Activated T-cell treated with anti-CD3 and anti-CD28 coated beads, Interleukin-2, amount 50 U/mL, for 72 hours (primary cell): ENCODE data around the gene CRYGN. TPM values are rescaled to one million over a fixed set of nuclear protein-coding genes. Genes with fewer than 3 reads are reported as not detected.

Experiments
- ATAC-seq, 2 donors: fragments of 150-1000 bp; cut with Tn5 transposase; replicated peaks in 1 of 2; 2 replicates each; pipeline ENCODE4 v1.10.0; 2021; ENCODE audit warnings: moderate library complexity in 2 of 2, mild to moderate bottlenecking in 1 of 2
- DNase-seq, 2 donors: peaks; one replicate each; pipeline ENCODE4 v3.0.0; 2021 to 2022; ENCODE audit warnings: mixed read lengths in 1 of 2
- H3K27ac Mint-ChIP-seq: one replicate; pipeline ENCODE4 v1.8.0; 2022; ENCODE audit warnings: mild to moderate bottlenecking, moderate library complexity, mixed read lengths
- H3K27me3 Mint-ChIP-seq: one replicate; pipeline ENCODE4 v1.8.0; 2022; ENCODE audit warnings: low read depth, mixed read lengths
- H3K36me3 Mint-ChIP-seq, 2 donors: one replicate each; pipeline ENCODE4 v1.8.0; 2022; ENCODE audit warnings: mixed read lengths in 2 of 2, mild to moderate bottlenecking in 1 of 2; ENCODE audit not compliant: insufficient read depth in 2 of 2
- H3K4me1 Mint-ChIP-seq: one replicate; pipeline ENCODE4 v1.8.0; 2022; ENCODE audit warnings: low read depth, mixed read lengths
- H3K4me3 Mint-ChIP-seq, 2 donors: one replicate each; pipeline ENCODE4 v1.8.0; 2022; ENCODE audit warnings: mild to moderate bottlenecking in 2 of 2, mixed read lengths in 2 of 2, moderate library complexity in 2 of 2
- H3K9me3 Mint-ChIP-seq, 2 donors: one replicate each; pipeline ENCODE4 v1.8.0; 2022; ENCODE audit warnings: mixed read lengths in 2 of 2
- total RNA-seq, 2 donors: library from RNA; stranded (reverse); gene quantifications; one replicate each; pipeline ENCODE4 v1.2.3, GENCODE V29; 2022

CRYGN gene
- total RNA-seq, 2 donors from 2014 or later, result 0.35 to 0.53 TPM

DNA sequence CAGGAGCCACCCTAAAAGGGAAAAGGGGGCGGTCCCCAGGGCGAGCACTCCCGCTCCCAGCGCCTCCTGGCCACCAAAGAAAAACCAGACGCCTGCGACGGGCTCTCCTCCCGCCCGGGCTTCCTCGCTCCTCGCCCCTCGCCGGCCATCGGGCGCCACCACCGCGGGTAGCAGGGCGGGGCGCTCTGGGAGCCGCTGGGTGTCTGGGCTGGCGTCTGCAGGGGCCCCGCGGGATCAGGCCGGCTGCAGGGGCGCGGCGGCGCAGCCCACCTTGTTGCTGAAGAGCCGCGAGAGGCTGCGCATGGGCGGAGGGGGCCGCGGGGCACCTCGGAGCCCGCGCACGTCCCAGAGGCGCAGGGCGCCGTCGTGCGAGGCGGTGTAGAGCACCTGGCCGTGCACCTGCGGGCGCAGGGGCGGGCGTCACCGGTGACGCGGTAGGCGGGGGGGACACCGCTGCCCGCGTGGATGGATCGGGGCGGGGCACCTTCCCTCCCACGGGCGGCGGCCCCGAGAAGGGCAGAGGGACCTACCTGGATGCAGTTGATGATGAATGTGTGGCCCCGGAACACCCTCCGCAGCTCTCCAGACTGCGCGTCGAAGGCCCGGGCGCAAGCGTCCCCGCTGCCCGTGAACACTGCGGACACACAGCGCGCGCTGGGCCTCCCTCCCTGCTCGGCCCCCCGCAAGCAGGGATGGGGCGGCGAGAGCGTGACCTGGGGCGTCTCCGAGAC is 58.4 kb downstream of the CRYGN start:
- ATAC-seq (peak; percentile 57), DNase-seq (peak; percentile 13 to 20)
- H3K9me3 Mint-ChIP-seq, result no peaks in the 10 kb centered on the region
- peaks cover 0 to 1% of the 10 kb centered on the region in 2 donors for H3K36me3 Mint-ChIP-seq
- H3K4me3 Mint-ChIP-seq, result peak overlapping the region; percentile 80 to 85
- peaks cover 25% of the 10 kb centered on the region for H3K27me3 Mint-ChIP-seq
- H3K4me1 Mint-ChIP-seq, result no peaks in the 10 kb centered on the region
- H3K27ac Mint-ChIP-seq, result no peak overlapping the region

DNA sequence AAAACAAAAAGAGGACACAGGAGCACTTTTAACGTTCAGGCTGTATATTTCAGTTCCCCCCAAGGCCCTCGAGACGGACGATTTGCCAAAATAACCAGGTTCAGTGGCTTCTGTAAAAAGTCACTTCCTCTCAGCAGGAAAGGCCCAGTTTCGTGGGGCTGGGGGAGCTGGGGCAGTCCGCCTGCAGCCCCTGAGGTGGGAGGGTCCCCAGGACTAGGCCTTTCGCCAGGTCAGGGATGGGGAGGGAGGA is 58.9 kb downstream of the CRYGN start:
- Mint-ChIP-seq H3K27ac (no peak overlapping the region), H3K36me3 (peaks cover 0 to 1% of the 10 kb centered on the region in 2 donors), H3K4me1 (no peaks in the 10 kb centered on the region), H3K9me3 (no peaks in the 10 kb centered on the region), H3K4me3 (peak overlapping the region; percentile 60 to 65), H3K27me3 (peaks cover 25% of the 10 kb centered on the region)
- no peak for ATAC-seq
- no peak for DNase-seq

DNA sequence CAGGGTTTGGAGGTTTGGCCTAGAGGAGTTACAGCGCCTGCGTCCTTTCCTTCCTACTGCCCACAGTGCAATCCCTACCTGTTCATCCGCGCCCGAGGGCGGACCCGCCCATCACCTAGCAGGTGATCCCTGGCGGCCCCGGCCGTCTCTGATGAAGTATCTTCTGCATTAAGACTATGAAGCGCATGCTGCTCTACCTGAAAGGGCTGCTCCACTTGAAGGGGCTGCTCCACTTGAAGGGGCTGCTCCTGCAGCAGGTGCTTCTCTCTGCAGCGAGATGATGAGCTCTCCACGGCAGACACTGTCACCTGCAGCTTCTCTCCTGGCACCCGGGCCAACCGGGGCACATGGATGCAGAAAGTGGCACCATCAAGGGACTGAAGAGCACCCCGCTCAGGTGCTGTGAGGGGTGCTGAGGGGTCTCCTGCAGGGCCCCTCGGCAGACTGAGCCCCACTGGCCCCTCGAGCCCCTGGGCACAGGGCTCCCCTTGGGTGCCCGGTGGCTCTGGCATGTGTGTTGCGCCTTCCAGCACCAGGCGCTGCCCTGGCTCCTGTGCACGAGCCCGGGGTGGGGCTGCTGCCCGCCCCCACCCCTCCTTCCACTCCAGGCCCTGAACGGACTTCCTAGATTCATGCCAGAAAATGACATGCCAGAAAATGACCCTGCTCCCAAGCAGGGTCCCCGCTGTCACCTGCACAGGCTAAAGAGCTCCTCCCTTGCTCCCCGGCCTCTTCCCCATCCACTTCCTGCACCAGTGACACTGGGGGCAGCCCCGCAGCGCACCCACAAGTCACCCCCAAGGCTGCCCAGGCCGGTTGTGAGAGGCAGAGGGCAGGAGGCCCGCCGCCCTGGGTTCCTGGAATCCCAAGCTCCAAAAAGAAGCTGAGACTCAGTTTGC is 59.5 kb downstream of the CRYGN start:
- ATAC-seq (no peak), DNase-seq (no peak)
- H3K27me3 Mint-ChIP-seq, result peaks cover 25% of the 10 kb centered on the region
- peak overlapping the region; percentile 60 to 65 for H3K4me3 Mint-ChIP-seq
- peaks cover 0 to 1% of the 10 kb centered on the region in 2 donors for H3K36me3 Mint-ChIP-seq
- no peaks in the 10 kb centered on the region for H3K4me1 Mint-ChIP-seq
- no peak overlapping the region for H3K27ac Mint-ChIP-seq
- no peaks in the 10 kb centered on the region for H3K9me3 Mint-ChIP-seq

DNA sequence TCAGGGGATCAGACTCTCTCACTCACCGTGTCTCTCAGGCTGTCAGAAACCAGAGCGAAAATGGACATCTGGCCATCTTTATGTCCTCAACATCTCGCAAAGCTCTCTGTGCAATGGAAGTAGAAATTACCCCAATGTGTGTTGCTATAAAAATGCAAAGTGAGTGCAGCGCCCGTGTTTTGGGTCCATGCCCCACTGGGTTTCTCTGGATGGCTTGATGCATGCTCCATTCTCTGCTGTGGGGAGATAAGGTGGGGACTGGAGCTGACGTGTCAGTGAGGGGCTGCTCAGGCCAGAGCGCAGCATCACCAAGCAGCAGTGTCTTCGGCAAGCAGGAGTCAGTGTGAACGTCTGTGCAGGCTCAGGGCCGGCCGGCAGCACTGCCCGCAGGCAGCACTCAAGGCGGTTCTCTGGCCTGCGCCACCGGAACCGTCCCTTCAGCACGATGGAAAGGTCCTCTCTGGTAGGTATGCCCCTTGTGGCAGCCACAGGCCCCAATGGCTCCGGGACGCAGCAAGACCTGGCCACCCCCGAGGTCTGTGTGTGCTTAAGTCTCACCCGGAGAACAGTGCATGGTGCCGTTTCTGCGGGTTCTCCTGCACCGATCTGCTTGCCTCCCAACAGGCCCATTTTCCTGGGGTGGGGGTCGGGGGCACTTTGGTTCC is 60.3 kb downstream of the CRYGN start:
- H3K4me3 Mint-ChIP-seq, result no peak overlapping the region
- peaks cover 23% of the 10 kb centered on the region for H3K27me3 Mint-ChIP-seq
- no peaks in the 10 kb centered on the region for H3K4me1 Mint-ChIP-seq
- H3K9me3 Mint-ChIP-seq, result no peaks in the 10 kb centered on the region
- peaks cover 0 to 1% of the 10 kb centered on the region in 2 donors for H3K36me3 Mint-ChIP-seq
- ATAC-seq, result no peak
- no peak for DNase-seq
- H3K27ac Mint-ChIP-seq, result no peak overlapping the region

DNA sequence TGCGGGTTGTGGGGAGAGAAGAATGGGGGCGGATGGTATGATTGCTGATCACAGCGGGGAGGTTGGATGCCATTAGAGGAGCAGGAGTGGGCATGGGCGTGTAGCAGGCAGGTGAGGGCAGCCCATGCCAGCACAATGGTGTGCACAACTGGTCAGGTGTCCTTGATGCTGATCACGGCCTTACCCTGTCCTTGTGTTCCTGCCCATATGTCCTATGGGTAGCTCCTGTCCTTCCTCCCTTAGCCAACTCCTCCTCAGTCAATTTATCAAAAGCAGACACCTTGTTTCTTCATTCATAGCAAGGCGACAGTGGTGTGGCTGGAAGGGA is 60.8 kb downstream of the CRYGN start:
- no peak for ATAC-seq
- Mint-ChIP-seq H3K4me3 (no peak overlapping the region), H3K27ac (no peak overlapping the region), H3K9me3 (no peaks in the 10 kb centered on the region), H3K27me3 (peaks cover 18% of the 10 kb centered on the region), H3K36me3 (peaks cover 0 to 1% of the 10 kb centered on the region in 2 donors), H3K4me1 (no peaks in the 10 kb centered on the region)
- DNase-seq, result no peak

Other genes starting within 250 kb of the CRYGN start
- 1 to 10 TPM; 3.4 to 4.4 TPM for gene H2BK1, start 229.7 kb downstream of the CRYGN start, total RNA-seq
- gene ABCF2, start 212.9 kb downstream of the CRYGN start, total RNA-seq, result 10 to 100 TPM; 29.7 to 31.9 TPM
- gene CHPF2, start 207.7 kb downstream of the CRYGN start, total RNA-seq, result 10 to 100 TPM; 30.3 to 42.1 TPM
- gene SMARCD3, start 191.4 kb downstream of the CRYGN start, total RNA-seq, result 1 to 10 TPM; 6.5 to 8.2 TPM
- gene NUB1, start 98.3 kb downstream of the CRYGN start, total RNA-seq, result 10 to 100 TPM; 79.0 to 84.1 TPM
- 1 to 10 TPM in 1 of 2 donors, under 1 TPM in 1; 0.53 to 1.0 TPM for gene WDR86, start 30.1 kb downstream of the CRYGN start, total RNA-seq
- 10 to 100 TPM; 39.3 to 47.3 TPM for gene RHEB, start 79.8 kb upstream of the CRYGN start, total RNA-seq